Thoracic aorta (tissue), 2 donors: ENCODE results near the gene CR1L. TPM values are rescaled to one million over a fixed set of nuclear protein-coding genes. Genes with fewer than 3 reads are reported as not detected.

ENCODE experiments used
- ATAC-seq: fragments of 150-250 bp; one replicate; pipeline ENCODE4 v1.8.0; 2017; ENCODE audit warnings: low read depth; ENCODE audit not compliant: insufficient number of reproducible peaks, low FRiP score
- DNase-seq: peaks from one replicate; pipeline ENCODE4 v3.0.0-alpha.2; 2020; ENCODE audit warnings: low spot score
- H3K27ac ChIP-seq, 2 donors: fragments of 200-600 bp; sonication (generic); 1 replicate in 1 of 2; 2 replicates in 1 of 2; pipeline ENCODE4 v1.5.1; 2016; ENCODE audit warnings: mild to moderate bottlenecking in 2 of 2, moderate library complexity in 2 of 2
- H3K27me3 ChIP-seq: fragments of 200-600 bp; sonication (generic); replicated peaks from 2 replicates; pipeline ENCODE4 v1.6.0; 2016; ENCODE audit warnings: mild to moderate bottlenecking; ENCODE audit not compliant: insufficient read depth
- H3K36me3 ChIP-seq: fragments of 200-600 bp; sonication (generic); one replicate; pipeline ENCODE4 v1.5.1; 2016
- H3K4me1 ChIP-seq, 2 donors: fragments of 200-600 bp; sonication (generic); 1 replicate in 1 of 2; 2 replicates in 1 of 2; pipeline versions ENCODE4 v1.5.1 to v1.6.0; 2016; ENCODE audit warnings: low read depth in 2 of 2, mild to moderate bottlenecking in 1 of 2; ENCODE audit not compliant: control insufficient read depth in 1 of 2
- H3K4me3 ChIP-seq: fragments of 200-600 bp; sonication (generic); 2 replicates; pipeline ENCODE4 v1.5.1; 2016; ENCODE audit warnings: mild to moderate bottlenecking
- H3K9me3 ChIP-seq: fragments of 200-600 bp; sonication (generic); 2 replicates; pipeline ENCODE4 v1.5.1; 2016
- total RNA-seq, 2 donors: library from RNA; depleted of rRNA; stranded (reverse); fragments of >200 nt; gene quantifications; one replicate each; pipeline versions ENCODE4 v1.1.0 to v1.2.3, GENCODE V29; 2016
- TF ChIP-seq, protein P1 (sequence below): fragments of 200-600 bp; sonication (generic); IDR thresholded peaks from one replicate; pipeline ENCODE4 v1.5.1; 2019; ENCODE audit warnings: antibody characterized with exemption

CR1L gene
- total RNA-seq, result not detected

DNA sequence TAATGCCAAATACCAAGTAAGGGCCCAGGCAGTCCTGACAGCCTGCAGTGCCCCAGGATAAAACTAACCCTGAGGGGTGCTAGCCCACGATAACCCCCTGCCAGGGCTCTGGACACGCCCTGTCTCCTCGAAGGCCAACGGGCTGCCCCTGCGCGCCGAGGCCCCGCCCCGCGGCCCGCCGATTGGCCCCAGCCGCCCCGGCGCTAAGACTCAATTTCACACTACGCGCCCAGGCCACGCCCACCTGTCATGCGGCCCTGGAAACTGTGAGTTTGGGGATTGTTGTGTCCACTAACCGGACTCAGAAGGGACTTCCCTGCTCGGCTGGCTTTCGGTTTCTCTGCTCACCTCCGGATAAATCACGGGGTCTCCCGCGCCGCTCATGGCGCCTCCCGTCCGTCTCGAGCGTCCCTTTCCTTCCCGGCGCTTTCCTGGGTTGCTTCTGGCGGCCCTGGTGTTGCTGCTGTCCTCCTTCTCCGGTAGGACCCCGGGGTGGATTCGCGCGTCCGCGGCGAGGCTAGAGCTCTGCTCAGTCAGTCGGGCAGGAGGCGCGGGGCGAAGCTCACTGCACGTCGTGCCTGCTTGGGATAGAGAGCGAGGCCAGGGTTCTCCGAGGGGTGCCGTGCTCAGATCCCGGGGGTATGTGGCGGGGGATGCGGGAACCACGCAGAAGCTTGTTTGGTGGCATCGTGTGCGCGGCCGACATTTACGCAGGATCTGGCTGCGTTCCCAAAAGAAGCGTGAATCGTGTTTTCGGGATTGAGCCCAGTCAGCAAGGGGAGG lies at the start of gene CR1L:
CR1L (plus strand) TSS at position 282 of the 783 bp plus-strand sequence; CDS start at position 383, 101 bp downstream.
- H3K27me3 ChIP-seq, result no peaks in the 10 kb centered on the region
- H3K9me3 ChIP-seq, result no peaks in the 10 kb centered on the region
- H3K36me3 ChIP-seq, result no peaks in the 10 kb centered on the region
- no peak within 1 kb of the TSS for H3K27ac ChIP-seq
- TF ChIP-seq, protein P1, sequence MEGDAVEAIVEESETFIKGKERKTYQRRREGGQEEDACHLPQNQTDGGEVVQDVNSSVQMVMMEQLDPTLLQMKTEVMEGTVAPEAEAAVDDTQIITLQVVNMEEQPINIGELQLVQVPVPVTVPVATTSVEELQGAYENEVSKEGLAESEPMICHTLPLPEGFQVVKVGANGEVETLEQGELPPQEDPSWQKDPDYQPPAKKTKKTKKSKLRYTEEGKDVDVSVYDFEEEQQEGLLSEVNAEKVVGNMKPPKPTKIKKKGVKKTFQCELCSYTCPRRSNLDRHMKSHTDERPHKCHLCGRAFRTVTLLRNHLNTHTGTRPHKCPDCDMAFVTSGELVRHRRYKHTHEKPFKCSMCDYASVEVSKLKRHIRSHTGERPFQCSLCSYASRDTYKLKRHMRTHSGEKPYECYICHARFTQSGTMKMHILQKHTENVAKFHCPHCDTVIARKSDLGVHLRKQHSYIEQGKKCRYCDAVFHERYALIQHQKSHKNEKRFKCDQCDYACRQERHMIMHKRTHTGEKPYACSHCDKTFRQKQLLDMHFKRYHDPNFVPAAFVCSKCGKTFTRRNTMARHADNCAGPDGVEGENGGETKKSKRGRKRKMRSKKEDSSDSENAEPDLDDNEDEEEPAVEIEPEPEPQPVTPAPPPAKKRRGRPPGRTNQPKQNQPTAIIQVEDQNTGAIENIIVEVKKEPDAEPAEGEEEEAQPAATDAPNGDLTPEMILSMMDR, result no peak
- H3K4me1 ChIP-seq, result peaks cover 3 to 6% of the 10 kb centered on the region in 2 donors
- peak; percentile 62 for DNase-seq
- peak within 1 kb of the TSS; percentile 90 for H3K4me3 ChIP-seq
- peak; percentile 77 for ATAC-seq

- ATAC-seq, result no peak
- no peak overlapping the region for H3K27ac ChIP-seq
- no peaks in the 10 kb centered on the region for H3K4me1 ChIP-seq
- no peak for DNase-seq
- H3K9me3 ChIP-seq, result no peaks in the 10 kb centered on the region
- no peaks in the 10 kb centered on the region for H3K27me3 ChIP-seq
- no peaks in the 10 kb centered on the region for H3K36me3 ChIP-seq
- TF ChIP-seq, protein P1, result no peak
- no peak overlapping the region for H3K4me3 ChIP-seq
Measured at GRCh38 chr1:207603777-207604176, 41.2 kb upstream of the CR1L start.

DNA sequence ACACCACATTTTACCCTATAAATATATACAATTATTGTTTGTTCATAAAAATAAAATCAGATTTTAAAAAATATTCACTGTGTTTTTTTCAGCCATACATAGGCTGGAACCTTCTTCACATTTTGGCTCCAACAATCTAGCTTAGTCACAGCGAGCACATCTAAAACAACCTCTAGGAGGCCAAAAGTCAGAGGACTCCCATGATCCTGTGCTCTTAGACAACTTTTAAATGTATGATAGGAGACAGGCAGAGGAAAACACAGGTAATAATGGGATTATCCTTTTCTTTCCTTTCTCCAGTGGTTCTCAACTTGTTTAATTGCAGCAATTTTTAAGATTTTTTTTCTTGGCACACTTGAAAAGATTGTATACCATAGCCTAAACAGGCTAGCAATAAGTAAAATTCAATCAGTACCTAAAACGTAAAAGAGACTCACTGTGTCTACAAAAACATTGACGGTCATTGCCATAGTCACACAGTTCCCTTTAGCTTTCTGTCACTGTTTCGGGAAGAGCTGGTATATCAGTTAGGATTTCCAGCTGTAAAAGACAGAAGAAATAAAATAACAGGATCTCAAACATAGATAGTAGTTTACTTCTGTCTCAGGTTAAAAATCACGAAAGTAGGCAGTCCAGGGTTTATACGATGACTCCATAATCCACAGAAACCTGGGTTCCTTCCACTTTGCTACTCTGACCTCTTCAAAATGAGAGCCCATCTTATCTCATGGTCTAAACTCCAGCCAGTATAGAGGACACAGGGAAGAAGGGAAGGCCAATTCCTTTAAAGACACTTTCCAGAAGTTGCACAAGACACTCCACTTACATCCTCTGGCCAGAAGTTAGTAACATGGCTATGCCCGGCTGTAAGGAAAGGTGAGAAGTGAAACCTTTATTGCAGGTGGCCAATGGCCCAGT lies 39.2 kb upstream of the CR1L start:
- Histone ChIP-seq H3K36me3 (no peaks in the 10 kb centered on the region), H3K4me3 (no peak overlapping the region), H3K9me3 (no peaks in the 10 kb centered on the region), H3K27me3 (no peaks in the 10 kb centered on the region), H3K27ac (no peak overlapping the region), H3K4me1 (no peaks in the 10 kb centered on the region)
- TF ChIP-seq, protein P1, result no peak
- ATAC-seq (no peak), DNase-seq (no peak)

DNA sequence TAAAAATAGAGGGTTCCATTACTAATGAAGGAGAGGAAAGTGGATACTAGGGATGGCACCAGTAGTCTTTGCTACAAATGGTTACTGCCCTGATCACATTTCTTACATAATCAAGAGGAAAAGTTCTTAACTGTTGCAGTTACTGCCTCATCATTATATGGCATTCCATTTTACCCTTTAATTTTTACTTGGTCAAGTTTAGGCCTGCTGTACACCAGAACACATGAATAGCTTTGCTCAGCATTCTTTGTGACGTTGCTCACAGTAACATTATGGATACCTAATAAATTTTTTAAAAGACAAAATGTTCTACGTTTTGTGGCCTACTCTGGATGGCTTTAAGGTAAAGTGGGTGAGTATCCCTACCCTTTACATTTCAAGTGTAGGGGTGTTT lies 38.6 kb upstream of the CR1L start:
- Histone ChIP-seq H3K4me3 (no peak overlapping the region), H3K4me1 (no peaks in the 10 kb centered on the region), H3K36me3 (no peaks in the 10 kb centered on the region), H3K27me3 (no peaks in the 10 kb centered on the region), H3K27ac (no peak overlapping the region), H3K9me3 (no peaks in the 10 kb centered on the region)
- no peak for DNase-seq
- TF ChIP-seq, protein P1, result no peak
- no peak for ATAC-seq

GRCh38 chr1:207612762-207613161 lies 32.2 kb upstream of the CR1L start:
- no peak for ATAC-seq
- TF ChIP-seq, protein P1, result no peak

More at GRCh38 chr1:207612762-207613161, 32.2 kb upstream of the CR1L start:
- Histone ChIP-seq H3K36me3 (no peaks in the 10 kb centered on the region), H3K27ac (no peak overlapping the region), H3K4me1 (no peaks in the 10 kb centered on the region), H3K27me3 (no peaks in the 10 kb centered on the region), H3K4me3 (no peak overlapping the region), H3K9me3 (no peaks in the 10 kb centered on the region)
- DNase-seq, result no peak
